Activated T-helper 9 cell treated with anti-CD3 and anti-CD28 coated beads, Interleukin-2, amount 50 U/mL, for 16 hours (primary cell): ENCODE data around the gene LMLN.
"Not testable (repeated sequence)": the region's sequence is repeated elsewhere in the genome, so short reads cannot be mapped to it uniquely, and the experiment has no call there.

Experiments used
- DNase-seq: peaks from one replicate; pipeline ENCODE4 v3.0.0-alpha.2; 2020; ENCODE audit warnings: low read depth

LMLN gene

GRCh38 chr3:197956626-197956988 is 3.4 kb upstream of the LMLN start:
- DNase-seq, result no peak

- no peak for DNase-seq
Measured at GRCh38 chr3:197957790-197958133, 2.3 kb upstream of the LMLN start.

GRCh38 chr3:197958346-197958745 is 1.7 kb upstream of the LMLN start:
- DNase-seq, result no peak

- DNase-seq, result not testable (repeated sequence)
Measured at GRCh38 chr3:197958848-197959247, 1.2 kb upstream of the LMLN start.

- no peak for DNase-seq
Measured at GRCh38 chr3:197959500-197959890, 522 bp upstream of the LMLN start.

GRCh38 chr3:197960694-197961581 is 921 bp downstream of the LMLN start:
- no peak for DNase-seq

GRCh38 chr3:197961582-197961945 is 1.5 kb downstream of the LMLN start:
- DNase-seq, result no peak

- no peak for DNase-seq
Measured at GRCh38 chr3:197963019-197963637, 3.1 kb downstream of the LMLN start.

- DNase-seq, result not testable (repeated sequence)
Measured at GRCh38 chr3:197967337-197967989, 7.4 kb downstream of the LMLN start.

GRCh38 chr3:197970588-197970987 is 10.6 kb downstream of the LMLN start:
- no peak for DNase-seq

GRCh38 chr3:197974016-197974415 is 14.0 kb downstream of the LMLN start:
- no peak for DNase-seq

- DNase-seq, result no peak
Measured at GRCh38 chr3:197975311-197975710, 15.3 kb downstream of the LMLN start.

GRCh38 chr3:197983076-197983475 is 23.1 kb downstream of the LMLN start:
- DNase-seq, result no peak

GRCh38 chr3:197989651-197990050 is 29.6 kb downstream of the LMLN start:
- DNase-seq, result no peak

GRCh38 chr3:197994736-197995135 is 34.7 kb downstream of the LMLN start:
- no peak for DNase-seq

GRCh38 chr3:197996855-197997254 is 36.8 kb downstream of the LMLN start:
- DNase-seq, result no peak

GRCh38 chr3:197997936-197998335 is 37.9 kb downstream of the LMLN start:
- DNase-seq, result no peak

- no peak for DNase-seq
Measured at GRCh38 chr3:198017090-198017489, 57.1 kb downstream of the LMLN start.

GRCh38 chr3:198018416-198018815 is 58.4 kb downstream of the LMLN start:
- no peak for DNase-seq

- DNase-seq, result no peak
Measured at GRCh38 chr3:198019115-198019514, 59.1 kb downstream of the LMLN start.

- no peak for DNase-seq
Measured at GRCh38 chr3:198021320-198021719, 61.3 kb downstream of the LMLN start.

GRCh38 chr3:198022604-198023003 is 62.6 kb downstream of the LMLN start:
- DNase-seq, result no peak

GRCh38 chr3:198025644-198026043 is 65.6 kb downstream of the LMLN start:
- DNase-seq, result no peak
